EL (cell line): Measurements from ENCODE around the gene TNNT2.

Source experiments
- DNase-seq: peaks from one replicate; pipeline ENCODE4 v3.0.0-alpha.2; 2016

TNNT2 gene

GRCh38 chr1:201309416-201309815, 68.1 kb downstream of the TNNT2 start:
- peak; percentile 45 for DNase-seq
